Liver (tissue), 9 donors: Measurements from ENCODE around the gene ENOX1. TPM values are rescaled to one million over a fixed set of nuclear protein-coding genes. Genes with fewer than 3 reads are reported as not detected.

Experiments
- DNase-seq: peaks from one replicate; pipeline ENCODE4 v3.0.0-alpha.2; 2017; ENCODE audit warnings: low spot score
- H3K27ac ChIP-seq, 2 donors: one replicate each; pipeline ENCODE4 v1.7.0; 2013; ENCODE audit warnings: inconsistent platforms in 2 of 2, low read length in 2 of 2, control low read depth in 1 of 2, low read depth in 1 of 2, mild to moderate bottlenecking in 1 of 2
- H3K27me3 ChIP-seq, 4 donors: one replicate each; pipeline versions ENCODE4 v1.6.1 to v1.7.0; 2013; ENCODE audit warnings: low read length in 3 of 4, inconsistent platforms in 1 of 4, mild to moderate bottlenecking in 1 of 4, moderate library complexity in 1 of 4; ENCODE audit not compliant: control insufficient read depth in 4 of 4, insufficient read depth in 4 of 4
- H3K36me3 ChIP-seq, 4 donors: one replicate each; pipeline versions ENCODE4 v1.6.1 to v1.7.0; 2013; ENCODE audit warnings: low read length in 3 of 4, mild to moderate bottlenecking in 3 of 4, low read depth in 1 of 4, moderate library complexity in 1 of 4; ENCODE audit not compliant: control insufficient read depth in 4 of 4, insufficient read depth in 3 of 4
- H3K4me1 ChIP-seq, 4 donors: one replicate each; pipeline versions ENCODE4 v1.6.1 to v1.7.0; 2013; ENCODE audit warnings: low read length in 3 of 4, mild to moderate bottlenecking in 3 of 4, moderate library complexity in 1 of 4; ENCODE audit not compliant: control insufficient read depth in 4 of 4, insufficient read depth in 4 of 4
- H3K4me3 ChIP-seq, 3 donors: one replicate each; pipeline versions ENCODE4 v1.6.1 to v1.7.0; 2013; ENCODE audit warnings: low read length in 3 of 3, control low read depth in 1 of 3, low read depth in 1 of 3, mild to moderate bottlenecking in 1 of 3
- H3K9ac ChIP-seq, 2 donors: one replicate each; pipeline ENCODE4 v1.7.0; 2013; ENCODE audit warnings: low read length in 2 of 2, mild to moderate bottlenecking in 2 of 2, moderate library complexity in 2 of 2, control low read depth in 1 of 2, low read depth in 1 of 2
- H3K9me3 ChIP-seq, 4 donors: one replicate each; pipeline versions ENCODE4 v1.6.1 to v1.7.0; 2013; ENCODE audit warnings: low read length in 3 of 4; ENCODE audit not compliant: control insufficient read depth in 4 of 4
- ATF3 ChIP-seq: IDR thresholded peaks from 2 replicates; pipeline ENCODE4 v1.6.1; 2016; ENCODE audit warnings: antibody characterized with exemption
- CTCF ChIP-seq: fragments of 150-350 bp; IDR thresholded peaks from 2 replicates; pipeline ENCODE4 v1.5.1; 2017; ENCODE audit warnings: improper control_type of control experiment, low read depth, low read length; ENCODE audit not compliant: missing input control
- EGR1 ChIP-seq, 2 donors: IDR thresholded peaks; 2 replicates each; pipeline ENCODE4 v1.6.1; 2016 to 2018; ENCODE audit warnings: antibody characterized with exemption in 2 of 2, low read depth in 2 of 2
- FOXA1 ChIP-seq: IDR thresholded peaks from 2 replicates; pipeline ENCODE4 v1.6.1; 2016; ENCODE audit warnings: antibody characterized with exemption
- FOXA2 ChIP-seq: IDR thresholded peaks from 2 replicates; pipeline ENCODE4 v1.6.1; 2016; ENCODE audit warnings: antibody characterized with exemption
- GABPA ChIP-seq, 2 donors: IDR thresholded peaks in 1 of 2; conservative IDR thresholded peaks in 1 of 2; 2 replicates each; pipeline ENCODE4 v1.6.1; 2016; ENCODE audit warnings: antibody characterized with exemption in 2 of 2, mild to moderate bottlenecking in 1 of 2, moderate library complexity in 1 of 2
- HNF4A ChIP-seq, 2 donors: conservative IDR thresholded peaks; 2 replicates each; pipeline ENCODE4 v1.6.1; 2016; ENCODE audit warnings: antibody characterized with exemption in 2 of 2, mild to moderate bottlenecking in 2 of 2
- MAX ChIP-seq: IDR thresholded peaks from 2 replicates; pipeline ENCODE4 v1.6.1; 2016; ENCODE audit warnings: antibody characterized with exemption
- REST ChIP-seq: IDR thresholded peaks from 2 replicates; pipeline ENCODE4 v1.6.1; 2016; ENCODE audit warnings: antibody characterized with exemption, mild to moderate bottlenecking
- SP1 ChIP-seq: IDR thresholded peaks from 2 replicates; pipeline ENCODE4 v1.6.1; 2018; ENCODE audit warnings: antibody characterized with exemption, mild to moderate bottlenecking
- YY1 ChIP-seq: IDR thresholded peaks from 2 replicates; pipeline ENCODE4 v1.6.1; 2016; ENCODE audit warnings: antibody characterized with exemption, mild to moderate bottlenecking
- ZBTB33 ChIP-seq: IDR thresholded peaks from 2 replicates; pipeline ENCODE4 v1.6.1; 2016; ENCODE audit warnings: antibody characterized with exemption
- WGBS: extraction: QIAGEN DNeasy Blood & Tissue Kit; methylation state at CpG from one replicate; pipeline ENCODE4 v1.1.7; 2013; 5-methylcytosine and 5-hydroxymethylcytosine counted together
- polyA plus RNA-seq, 2 donors: library from polyadenylated mRNA; stranded (reverse) in 1 of 2; unstranded in 1 of 2; fragments of 200-250 nt in 1 of 2; fragments of >200 nt in 1 of 2; fragmentation: Nextera tagmentation in 1 of 2; extraction: Ambion mirVana in 1 of 2; gene quantifications; one replicate each; pipeline versions ENCODE4 v1.2.1 to v1.2.3, GENCODE V29; 2013 to 2015
- total RNA-seq, 2 donors: library from RNA; depleted of rRNA; stranded (reverse); fragments of >200 nt; gene quantifications; one replicate each; pipeline ENCODE4 v1.2.3, GENCODE V29; 2014
- donor health status: healthy.
- donor health status: healthy.
- donor health status: healthy.
- donor health status: healthy.
- donor health status: healthy.

The ENOX1 gene
- total and polyA plus RNA-seq, 4 donors, result 0.02 to 0.33 (median 0.08) TPM; not detected in 1

- no peaks in the 10 kb centered on the region for H3K27me3 ChIP-seq
- no peak overlapping the region for H3K9ac ChIP-seq
- H3K4me1 ChIP-seq, result peaks cover 0 to 7% (median 1%) of the 10 kb centered on the region in 4 donors
- no peak for DNase-seq
- no peak for TF ChIP-seq FOXA1
- no peak for TF ChIP-seq ATF3
- TF ChIP-seq GABPA (IDR thresholded peaks at IDR 0.05 in 1 of 2, conservative IDR thresholded peaks at IDR 0.05 in 1 of 2), result no peak
- no peak for TF ChIP-seq MAX
- TF ChIP-seq FOXA2, result no peak
- H3K27ac ChIP-seq, result no peak overlapping the region
- no peak overlapping the region for H3K4me3 ChIP-seq
- H3K36me3 ChIP-seq, result no peaks in the 10 kb centered on the region
- WGBS, result 86% methylated on average over 5 of the region's 5 CpGs
- no peaks in the 10 kb centered on the region for H3K9me3 ChIP-seq
These were observed 495.3 kb downstream of the ENOX1 start for GRCh38 chr13:43291287-43292060.

- H3K9me3 ChIP-seq, result no peaks in the 10 kb centered on the region
- H3K36me3 ChIP-seq, result no peaks in the 10 kb centered on the region
- 65% methylated on average over 6 of the region's 6 CpGs for WGBS
- no peak overlapping the region for H3K9ac ChIP-seq
- peaks cover 0 to 7% (median 1%) of the 10 kb centered on the region in 4 donors for H3K4me1 ChIP-seq
- TF ChIP-seq FOXA1 (no peak), FOXA2 (no peak), CTCF (no peak), ZBTB33 (no peak), REST (no peak), ATF3 (no peak), HNF4A (conservative IDR thresholded peaks at IDR 0.05) (no peak), SP1 (no peak), YY1 (no peak), EGR1 (IDR thresholded peaks at IDR 0.05; ENCODE audit: low read depth in 2 of 2) (no peak)
- no peaks in the 10 kb centered on the region for H3K27me3 ChIP-seq
- H3K4me3 ChIP-seq, result no peak overlapping the region
- H3K27ac ChIP-seq, result no peak overlapping the region
- no peak for DNase-seq
These were observed 497.1 kb downstream of the ENOX1 start for GRCh38 chr13:43289470-43290255.
